Endothelial cell of umbilical vein (primary cell): ENCODE measurements around the gene LCP1.

Experiments
- CTCF ChIP-seq, 2 donors: IDR thresholded peaks; 1 replicate in 1 of 2; 2 replicates in 1 of 2; pipeline ENCODE4 v1.5.1; 2011; ENCODE audit warnings: low read length in 2 of 2, mild to moderate bottlenecking in 2 of 2, moderate library complexity in 2 of 2, control low read depth in 1 of 2, inconsistent platforms in 1 of 2, low read depth in 1 of 2; ENCODE audit not compliant: insufficient read depth in 1 of 2; ENCODE audit errors: extremely low read depth in 1 of 2
- EZH2 ChIP-seq: IDR thresholded peaks from 2 replicates; pipeline ENCODE4 v1.6.1; 2012; ENCODE audit warnings: borderline replicate concordance, low read depth, mild to moderate bottlenecking, moderate library complexity, low read length, inconsistent platforms; ENCODE audit not compliant: severe bottlenecking
- GATA2 ChIP-seq: IDR thresholded peaks from 2 replicates; pipeline ENCODE4 v1.7.0; 2011; ENCODE audit warnings: low read depth, mild to moderate bottlenecking, moderate library complexity, mixed read lengths, low read length; ENCODE audit not compliant: insufficient read length, insufficient read depth
- MAX ChIP-seq: IDR thresholded peaks from 2 replicates; pipeline ENCODE4 v1.6.1; 2011; ENCODE audit not compliant: insufficient read depth, insufficient read length
- POLR2A ChIP-seq: IDR thresholded peaks from 2 replicates; pipeline ENCODE4 v1.6.1; 2012; ENCODE audit warnings: low read depth, mild to moderate bottlenecking, control low read depth, low read length
- POLR2AphosphoS5 ChIP-seq: IDR thresholded peaks from 2 replicates; pipeline ENCODE4 v1.6.1; 2012; ENCODE audit warnings: low read depth, mild to moderate bottlenecking, control low read depth, low read length, moderate library complexity; ENCODE audit not compliant: insufficient read depth

GRCh38 chr13:46178143-46178542 is 3.8 kb downstream of the LCP1 start:
- TF ChIP-seq MAX (no peak), CTCF (IDR thresholded peaks at IDR 0.05; ENCODE audit: extremely low read depth in 1 of 2, insufficient read depth in 1 of 2, low read depth in 1 of 2, low read length in 2 of 2) (no peak), POLR2AphosphoS5 (no peak), POLR2A (no peak), GATA2 (no peak), EZH2 (no peak)
